Activated CD4-positive, alpha-beta T cell treated with anti-CD3 and anti-CD28 coated beads, Interleukin-2, Interleukin-6, amounts not matched to agents 100 ng/mL and 50 ng/mL, durations not matched to agents 16 hours and 8 hours (primary cell): ENCODE results near the gene PDXDC1.
"Not testable (repeated sequence)": the region's sequence is repeated elsewhere in the genome, so short reads cannot be mapped to it uniquely, and the experiment has no call there.

Source experiments
- DNase-seq: peaks from one replicate; pipeline ENCODE4 v3.0.0-alpha.2; 2020

Gene PDXDC1

DNA sequence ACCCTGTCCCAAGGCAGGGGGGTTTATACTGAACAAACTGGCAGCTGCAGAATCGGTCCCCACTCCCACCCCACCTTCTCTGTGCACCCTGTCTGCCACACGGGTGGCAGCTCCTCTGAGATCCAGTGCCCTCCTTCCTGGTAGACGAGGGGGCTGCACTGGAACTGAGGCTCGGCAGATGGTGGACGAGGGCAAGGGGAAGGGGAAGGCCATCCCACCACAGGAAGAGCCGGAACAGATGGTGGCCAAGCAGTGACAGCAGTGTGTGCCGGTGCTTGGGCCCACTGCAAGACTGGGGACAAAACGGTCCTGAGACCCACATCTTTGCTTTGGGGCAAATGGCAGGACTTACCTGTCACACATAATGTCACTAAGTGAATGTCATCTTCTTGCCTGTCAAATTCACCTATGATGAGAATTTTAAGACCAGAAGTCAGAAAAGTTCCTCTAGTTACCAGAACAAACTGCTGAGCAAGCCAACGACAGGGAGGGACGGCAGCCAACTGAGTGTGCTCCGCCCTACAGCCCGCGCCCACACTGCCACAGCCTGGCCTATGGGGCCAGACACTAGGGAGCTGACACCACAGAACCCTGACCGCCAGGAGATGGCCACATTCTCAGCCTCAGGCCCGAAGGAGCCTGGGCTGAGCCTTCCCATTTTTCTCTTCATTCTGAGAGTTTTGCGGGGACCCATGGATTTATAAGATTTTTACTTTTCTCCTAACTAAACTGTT is 66.6 kb downstream of the PDXDC1 start:
- no peak for DNase-seq

DNA sequence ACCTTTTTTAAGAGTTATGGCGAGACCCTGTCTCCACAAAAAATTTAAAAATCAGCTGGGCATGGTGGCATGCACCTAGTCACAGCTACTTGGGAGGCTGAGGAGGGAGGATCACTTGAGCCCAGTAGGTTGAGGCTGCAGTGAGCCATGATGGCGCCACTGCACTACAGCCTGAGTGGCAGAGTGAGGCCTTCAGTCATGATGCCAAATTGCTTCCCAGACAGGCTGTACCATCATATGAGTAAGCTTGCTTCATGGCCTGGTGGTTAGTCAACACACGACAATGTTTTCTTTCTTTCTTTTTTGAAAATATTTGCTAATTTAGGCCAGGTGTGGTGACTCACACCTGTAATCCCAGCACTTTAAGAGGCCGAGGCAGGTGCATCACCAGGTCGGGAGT is 68.5 kb downstream of the PDXDC1 start:
- DNase-seq = no peak

DNA sequence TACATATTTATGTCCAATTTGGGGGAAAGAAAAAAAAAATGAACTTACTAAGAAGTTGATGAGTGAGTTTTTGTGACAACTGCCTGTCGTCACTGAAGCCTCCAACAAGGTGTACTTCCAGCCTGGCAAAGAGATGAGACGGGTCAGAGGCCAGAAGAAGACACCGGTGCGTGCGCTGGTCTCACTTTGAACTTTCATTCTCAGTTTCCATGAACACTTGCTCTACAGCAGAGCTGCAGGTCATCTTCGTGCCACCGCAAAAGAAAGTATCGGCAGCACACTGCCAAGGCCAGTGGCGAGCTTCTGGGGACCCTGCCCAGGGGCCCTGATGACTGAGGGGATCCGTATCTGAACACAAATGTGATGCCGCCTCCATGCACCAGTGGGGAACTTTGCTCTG is 69.5 kb downstream of the PDXDC1 start:
- no peak for DNase-seq

DNA sequence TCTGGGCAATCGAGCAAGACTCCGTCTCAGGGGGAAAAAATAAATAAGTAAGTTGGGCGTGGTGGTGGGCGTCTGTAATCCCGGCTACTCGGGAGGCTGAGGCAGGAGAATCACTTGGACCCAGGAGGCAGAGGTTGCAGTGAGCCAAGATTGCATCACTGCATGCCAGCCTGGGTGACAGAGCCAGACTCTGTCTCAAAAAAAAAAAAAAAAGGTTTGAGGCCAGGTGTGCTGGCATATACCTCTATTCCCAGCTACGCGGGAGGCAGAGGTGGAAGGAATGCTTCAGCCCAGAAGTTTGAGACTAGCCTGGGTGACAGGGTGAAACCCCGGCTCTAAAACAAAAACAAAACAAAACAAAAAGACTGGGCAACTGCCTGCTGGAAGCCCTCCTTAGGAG is 70.4 kb downstream of the PDXDC1 start:
- DNase-seq = not testable (repeated sequence)

DNA sequence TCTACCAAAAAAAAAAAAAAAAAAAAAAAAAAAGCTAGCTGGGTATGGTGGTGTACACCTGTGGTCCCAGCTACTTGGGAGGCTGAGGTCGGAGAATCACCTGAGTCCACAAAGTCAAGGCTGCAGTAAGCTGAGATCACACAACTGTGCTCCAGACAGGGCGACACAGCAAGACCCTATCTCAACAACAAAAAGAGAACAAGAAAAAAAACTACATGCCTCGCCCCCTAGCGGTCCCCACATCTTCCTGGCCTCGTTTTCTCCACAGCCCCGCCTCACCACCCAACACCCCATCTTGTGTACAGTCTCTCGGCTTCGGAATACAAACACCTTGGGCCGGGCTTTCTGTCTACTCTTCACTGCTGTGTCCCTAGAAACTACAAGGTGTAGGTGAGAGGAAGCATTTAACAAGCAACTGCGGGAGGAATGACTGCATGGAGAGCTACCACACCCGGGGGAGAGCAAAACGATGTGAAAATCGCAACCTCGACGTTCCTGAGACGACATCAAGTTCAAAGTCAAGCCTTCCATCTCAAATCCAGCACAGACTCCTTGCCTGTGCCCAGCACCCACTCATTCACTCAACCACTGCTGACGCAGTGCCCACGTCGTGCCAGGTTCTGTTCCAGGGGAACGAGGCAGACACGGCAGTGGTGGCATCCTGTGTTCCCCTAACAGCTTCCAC is 72.0 kb downstream of the PDXDC1 start:
- no peak for DNase-seq

DNA sequence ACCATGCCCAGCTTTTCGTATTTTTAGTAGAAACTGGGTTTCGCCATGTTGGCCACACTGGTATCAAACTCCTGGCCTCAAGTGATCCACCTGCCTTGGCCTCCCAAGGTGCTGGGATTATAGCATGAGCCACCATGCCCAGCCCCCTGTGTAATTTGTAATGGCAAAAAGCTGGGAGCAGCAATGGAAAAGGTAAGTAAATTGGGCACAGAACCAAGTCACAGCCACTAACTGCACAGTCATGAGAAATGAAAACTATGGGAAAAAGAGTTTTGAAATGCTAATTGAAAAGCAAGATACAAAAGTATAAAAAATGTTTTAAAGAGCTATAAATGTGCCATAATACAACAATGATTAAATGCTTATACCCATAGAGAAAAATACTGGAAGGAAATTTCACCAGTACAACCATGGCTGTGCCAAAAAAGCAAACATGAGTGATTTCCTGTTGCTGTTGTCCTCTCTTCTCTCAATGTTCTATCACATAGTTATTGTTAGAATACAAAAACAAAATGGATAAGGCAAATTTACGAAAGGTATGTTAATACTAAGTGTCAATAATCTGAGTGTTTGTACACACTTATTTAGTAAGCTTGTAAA is 74.9 kb downstream of the PDXDC1 start:
- no peak for DNase-seq

DNA sequence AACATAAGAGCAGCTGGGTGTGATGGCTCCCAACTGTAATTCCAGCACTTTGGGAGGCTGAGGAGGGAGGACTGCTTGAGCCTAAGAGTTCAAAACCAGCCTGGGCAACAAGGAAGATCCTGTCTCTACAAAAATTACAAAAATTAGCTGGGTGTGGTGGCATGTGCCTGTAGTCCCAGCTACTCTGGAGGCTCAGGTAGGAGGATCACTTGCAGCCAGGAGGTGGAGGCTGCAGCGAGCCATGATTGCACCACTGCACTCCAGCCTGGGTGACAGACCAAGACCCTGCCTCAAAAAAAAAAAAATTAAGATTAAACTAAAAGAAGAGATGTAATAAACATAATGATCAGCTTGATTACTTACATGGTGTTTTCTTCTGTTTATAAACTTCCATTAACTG is 75.6 kb downstream of the PDXDC1 start:
- DNase-seq = not testable (repeated sequence)

DNA sequence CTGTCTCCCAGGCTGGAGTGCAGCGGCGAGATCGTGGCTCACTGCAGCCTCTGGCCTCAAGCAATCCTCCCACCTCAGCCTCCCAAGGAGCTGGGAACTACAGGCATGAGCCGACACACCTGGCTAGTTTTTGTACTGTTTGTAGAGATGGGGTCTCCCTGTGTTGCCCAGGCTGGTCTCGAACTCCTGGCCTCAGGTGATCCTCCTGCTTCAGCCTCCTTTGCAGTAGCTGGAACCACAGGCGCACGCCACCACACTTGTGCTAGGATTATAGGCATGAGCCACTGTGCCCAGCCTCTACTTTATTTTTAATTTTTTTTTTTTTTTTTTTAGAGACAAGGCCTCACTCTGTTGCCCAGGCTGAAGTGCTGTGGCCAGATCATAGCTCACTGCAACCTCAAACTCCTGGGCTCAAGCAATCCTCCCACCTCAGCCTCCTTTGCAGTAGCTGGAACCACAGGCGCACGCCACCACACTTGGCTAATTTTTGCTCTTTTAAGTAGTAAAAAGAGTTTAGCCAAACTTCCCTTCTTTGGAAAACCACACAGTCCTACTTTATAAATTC is 76.6 kb downstream of the PDXDC1 start:
- DNase-seq = no peak

DNA sequence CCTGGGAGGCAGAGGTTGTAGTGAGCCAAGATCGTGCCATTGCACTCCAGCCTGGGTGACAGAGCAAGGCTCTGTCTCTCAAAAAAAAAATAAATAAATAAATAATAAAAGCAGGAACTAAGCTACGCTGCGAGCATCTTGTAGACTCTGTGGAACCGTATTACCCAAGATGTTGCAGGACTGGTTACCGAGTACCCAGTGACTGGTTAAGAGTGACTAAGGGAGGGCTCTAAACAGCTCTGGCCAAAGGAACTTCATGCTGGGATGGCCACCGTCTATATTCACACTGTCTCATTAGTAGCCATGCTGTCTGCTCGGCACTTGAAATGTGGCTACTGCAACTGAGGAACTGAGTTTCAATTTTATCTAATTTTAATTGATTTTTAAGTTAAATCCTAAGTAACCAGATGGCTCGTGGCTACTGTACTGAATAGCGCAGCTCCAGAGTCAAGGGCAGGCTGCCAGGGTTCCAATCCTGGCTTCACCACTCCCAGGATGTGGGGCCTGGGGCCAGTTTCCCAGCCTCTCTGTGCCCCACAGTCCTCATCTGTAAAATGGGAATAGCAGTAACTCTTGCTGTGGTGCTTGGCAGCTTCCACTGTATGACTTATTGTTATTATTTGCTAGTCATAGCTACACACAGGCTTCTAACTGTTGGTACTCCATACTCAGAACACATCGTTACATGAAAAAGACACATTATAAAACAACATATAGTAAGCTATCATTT is 78.1 kb downstream of the PDXDC1 start:
- DNase-seq = no peak

DNA sequence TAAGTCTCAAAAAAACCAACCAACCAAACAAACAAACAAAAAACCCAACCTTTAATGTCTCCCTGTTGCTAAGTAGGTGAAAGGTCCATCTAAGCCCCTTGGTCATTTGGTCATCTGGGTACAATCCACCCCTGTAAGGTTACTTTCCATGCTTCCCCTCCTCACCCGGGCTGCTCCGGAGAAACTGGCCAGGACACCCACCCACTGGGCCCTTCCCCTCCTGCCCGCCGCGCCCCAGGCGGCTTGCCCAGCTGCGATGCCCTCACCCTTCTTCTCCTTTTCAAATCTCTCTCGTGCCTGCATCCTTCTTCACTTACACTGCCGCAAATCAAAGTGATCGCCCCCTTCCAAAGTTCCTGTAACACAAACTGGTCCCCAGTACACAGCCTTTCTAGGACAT is 79.1 kb downstream of the PDXDC1 start:
- DNase-seq = no peak

DNA sequence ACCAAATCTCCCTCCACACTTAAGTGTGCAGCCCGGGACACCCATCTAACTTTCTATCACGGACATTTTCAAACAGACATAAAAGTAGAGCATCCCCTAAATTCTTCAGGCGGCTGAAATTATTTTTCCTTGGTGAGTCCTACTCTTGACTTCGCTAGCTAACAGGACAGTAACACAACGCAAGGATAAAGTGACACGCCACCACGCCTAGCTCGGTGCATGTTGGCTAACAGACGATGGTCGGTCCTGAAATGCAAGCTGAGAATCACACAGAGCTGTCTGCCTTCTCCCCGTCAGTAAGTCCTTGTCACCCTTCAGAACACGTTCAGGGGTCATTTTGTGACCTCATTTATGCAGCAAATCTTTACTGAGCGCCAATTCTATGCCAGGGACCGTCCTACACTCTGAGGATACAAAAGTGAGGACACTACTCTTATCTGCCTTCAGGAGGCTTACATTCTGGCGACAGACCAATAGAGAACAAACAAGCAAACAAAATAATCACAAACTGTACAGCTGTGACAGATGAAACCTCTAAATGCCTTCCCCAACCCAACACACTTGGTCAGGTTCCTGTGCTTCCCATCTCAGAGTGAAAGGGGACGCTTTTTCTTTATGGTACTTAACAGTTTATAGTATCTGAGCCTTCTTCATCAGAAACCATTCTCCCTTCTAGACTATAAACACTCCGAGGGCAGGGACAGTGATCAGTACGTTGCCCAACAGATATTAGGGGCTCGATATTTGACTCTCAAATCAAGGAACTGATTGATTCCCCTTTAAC is 79.7 kb downstream of the PDXDC1 start:
- DNase-seq = no peak

DNA sequence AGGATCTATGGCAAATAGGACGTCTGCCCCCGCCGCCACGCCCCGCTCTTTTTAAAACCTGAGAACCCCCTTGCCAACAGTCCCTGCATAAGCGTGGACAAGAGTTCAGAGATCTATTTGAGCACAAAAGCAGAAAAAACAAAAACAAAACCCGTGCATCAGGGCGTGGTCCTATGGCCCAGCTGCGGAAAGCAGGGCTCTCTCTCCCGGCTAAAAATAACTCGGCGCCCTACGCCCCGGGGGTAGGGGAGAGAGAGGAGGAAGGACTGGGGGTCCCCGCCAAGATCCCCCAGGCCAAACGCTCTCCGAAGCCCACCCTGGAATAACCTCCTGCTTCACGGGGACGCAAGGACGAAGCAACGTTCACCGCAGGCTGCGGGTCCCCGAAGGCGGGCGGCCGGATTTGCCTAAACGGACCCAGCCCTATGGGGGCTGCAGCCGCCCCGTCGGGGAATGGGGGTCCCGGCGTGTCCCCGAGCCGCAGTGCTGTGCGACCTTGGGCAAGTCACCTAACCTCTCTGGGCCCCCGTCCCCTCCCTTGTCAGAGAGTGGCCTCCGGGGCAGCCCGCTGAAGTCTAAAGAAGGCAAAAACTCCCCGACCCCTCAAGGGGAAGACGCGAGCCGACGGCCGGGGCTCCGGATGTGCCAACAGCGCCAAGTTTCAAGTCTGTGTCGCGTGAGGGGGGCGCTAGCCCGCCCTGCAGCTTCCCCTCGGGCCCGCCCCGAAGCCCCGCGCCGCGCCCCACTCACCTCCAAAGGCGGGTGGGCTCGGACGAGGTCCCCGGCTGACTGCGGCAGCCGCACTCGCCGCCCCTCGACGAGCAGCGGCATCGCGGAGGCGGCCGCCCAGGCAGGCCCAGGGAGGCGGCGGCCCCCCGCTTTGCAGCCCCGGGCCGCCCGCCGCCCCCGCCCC is 80.6 kb downstream of the PDXDC1 start:
- DNase-seq = peak; percentile 66

DNA sequence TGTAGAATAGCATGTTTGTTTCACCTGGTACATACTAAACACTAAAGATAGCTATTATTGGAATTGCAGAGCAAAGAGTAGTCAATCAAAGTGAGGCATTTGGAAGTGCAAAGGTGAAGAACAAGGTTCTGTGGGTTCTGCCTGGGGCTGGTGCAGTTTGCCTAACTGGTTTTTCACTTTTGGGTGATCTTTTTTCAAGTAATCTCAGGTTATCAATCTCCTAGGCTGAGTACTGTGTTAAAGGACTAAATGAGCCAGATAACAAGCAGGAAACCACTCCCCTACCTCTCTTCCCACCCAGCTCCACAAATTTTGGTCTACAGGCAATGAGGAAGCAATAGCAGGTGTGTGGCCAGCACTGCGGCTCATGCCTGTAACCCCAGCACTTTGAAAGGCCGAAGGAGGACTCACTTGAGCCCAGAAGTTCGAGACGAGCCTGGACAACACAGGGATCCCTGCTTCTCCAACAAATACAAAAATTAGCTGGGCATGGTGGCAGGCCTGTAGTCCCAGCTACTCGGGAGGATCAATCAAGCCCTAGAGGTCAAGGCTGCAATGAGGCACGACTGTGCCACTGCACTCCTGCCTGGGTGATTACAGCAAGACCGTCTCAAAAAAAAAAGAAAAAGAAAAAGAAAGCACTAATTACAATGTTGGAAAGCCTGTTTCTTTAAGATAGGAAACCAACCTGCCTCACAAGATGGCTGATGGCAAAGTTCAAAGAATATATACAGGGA is 83.0 kb downstream of the PDXDC1 start:
- no peak for DNase-seq

DNA sequence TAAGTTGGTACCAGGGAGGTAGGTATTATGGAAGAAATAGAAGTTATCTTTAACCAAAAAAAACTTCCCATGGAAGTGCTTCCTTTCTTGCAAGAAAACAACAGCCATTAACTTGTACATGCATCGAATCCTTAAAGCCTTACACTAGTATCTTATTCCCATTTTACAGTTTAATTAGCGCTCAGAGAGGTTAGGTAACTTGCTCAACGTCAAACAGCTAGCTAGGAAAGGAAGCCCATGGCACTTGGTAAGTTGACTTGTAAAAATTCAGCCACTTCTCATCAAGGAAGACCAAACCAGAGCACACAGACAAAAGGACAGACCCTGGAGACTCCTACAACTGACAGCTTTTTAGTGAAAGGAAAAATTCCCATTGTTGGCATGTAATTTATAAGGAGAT is 84.5 kb downstream of the PDXDC1 start:
- no peak for DNase-seq

DNA sequence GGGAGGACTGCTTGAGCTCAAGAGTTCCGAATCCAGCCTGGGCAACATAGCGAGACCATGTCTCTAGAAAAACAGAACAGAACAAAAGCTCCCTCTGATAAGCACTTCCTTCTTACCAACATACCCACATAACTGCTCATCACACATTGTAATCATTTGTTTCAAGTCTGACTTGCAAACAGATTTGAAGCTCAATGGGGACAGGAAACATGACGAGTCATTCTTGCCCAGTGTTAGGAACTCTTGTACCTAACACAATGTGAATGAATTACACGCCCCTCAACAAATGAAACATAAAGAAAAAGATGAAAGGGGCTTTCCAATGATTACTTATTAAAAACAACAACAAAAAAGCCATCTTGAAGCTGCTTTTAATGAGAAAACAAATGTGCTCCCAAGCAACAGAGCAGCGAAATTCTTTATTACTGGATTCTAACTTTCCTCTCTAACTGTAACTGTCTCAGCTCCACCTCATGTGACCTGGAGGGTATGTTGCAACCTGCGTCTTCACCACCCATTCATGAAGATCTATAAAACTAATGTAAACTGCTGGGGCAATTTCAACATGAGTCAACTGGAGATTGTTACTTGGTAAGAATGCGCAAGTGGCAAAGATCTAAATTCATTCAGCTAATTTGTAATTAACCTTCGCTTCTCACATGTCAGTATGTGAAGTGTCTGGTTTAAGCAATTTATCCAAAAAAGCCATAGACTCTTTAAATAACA is 87.4 kb downstream of the PDXDC1 start:
- peak; percentile 52 for DNase-seq

DNA sequence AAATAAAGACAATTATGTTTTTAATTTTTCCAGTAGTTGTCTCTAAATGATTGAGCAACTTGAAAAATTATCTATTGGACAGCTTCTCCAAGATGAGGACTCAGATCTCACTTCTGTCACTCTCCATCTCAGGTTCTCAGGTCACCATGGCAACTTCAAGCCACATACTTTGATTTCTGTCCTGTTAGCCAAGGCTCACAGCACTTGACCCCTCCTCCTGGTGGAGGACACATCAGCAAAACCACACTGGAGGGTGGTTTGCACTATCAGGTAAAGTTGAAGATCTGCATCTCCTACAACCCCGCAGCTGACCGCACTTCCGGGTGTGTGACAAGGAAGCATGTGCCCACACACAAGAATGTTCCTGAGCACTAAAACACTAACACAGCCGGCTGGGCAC is 91.1 kb downstream of the PDXDC1 start:
- not testable (repeated sequence) for DNase-seq

DNA sequence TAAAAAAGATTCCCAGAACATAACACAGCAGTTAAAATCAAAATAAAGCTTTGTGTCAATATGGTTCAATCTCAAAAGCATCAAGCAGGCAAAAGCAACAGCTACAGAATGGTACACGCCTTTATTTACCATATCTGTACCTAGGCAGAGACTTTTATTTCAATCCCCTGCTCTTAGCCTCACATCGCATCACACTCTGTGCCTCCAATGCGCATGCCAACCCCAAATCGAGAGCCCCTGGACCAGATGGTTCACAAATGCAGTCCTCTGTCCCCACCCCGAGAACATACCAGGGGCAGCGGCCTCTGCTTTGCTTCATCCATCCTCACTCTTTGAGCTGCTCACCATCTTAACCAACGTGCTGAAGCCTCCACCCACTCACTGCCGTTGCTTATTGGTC is 91.9 kb downstream of the PDXDC1 start:
- DNase-seq = not testable (repeated sequence)

DNA sequence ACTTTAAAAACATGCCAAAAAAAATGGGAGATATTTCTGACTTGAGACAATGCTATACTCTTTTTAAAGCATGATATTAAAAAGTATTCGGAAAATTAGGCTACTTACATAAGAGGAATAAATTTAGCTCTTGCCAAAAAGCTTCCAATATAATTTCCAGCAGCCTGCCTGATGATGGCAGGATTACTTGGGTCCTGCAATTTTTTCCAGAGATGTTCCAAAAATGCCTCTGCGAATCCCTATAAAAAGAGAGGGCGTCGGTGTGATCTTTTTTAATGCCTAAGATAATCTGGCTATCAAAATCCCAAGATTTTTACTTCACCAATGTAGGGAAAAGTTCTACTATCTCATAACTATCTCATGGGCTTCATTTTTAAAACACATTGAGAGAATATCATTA is 96.2 kb downstream of the PDXDC1 start:
- not testable (repeated sequence) for DNase-seq

DNA sequence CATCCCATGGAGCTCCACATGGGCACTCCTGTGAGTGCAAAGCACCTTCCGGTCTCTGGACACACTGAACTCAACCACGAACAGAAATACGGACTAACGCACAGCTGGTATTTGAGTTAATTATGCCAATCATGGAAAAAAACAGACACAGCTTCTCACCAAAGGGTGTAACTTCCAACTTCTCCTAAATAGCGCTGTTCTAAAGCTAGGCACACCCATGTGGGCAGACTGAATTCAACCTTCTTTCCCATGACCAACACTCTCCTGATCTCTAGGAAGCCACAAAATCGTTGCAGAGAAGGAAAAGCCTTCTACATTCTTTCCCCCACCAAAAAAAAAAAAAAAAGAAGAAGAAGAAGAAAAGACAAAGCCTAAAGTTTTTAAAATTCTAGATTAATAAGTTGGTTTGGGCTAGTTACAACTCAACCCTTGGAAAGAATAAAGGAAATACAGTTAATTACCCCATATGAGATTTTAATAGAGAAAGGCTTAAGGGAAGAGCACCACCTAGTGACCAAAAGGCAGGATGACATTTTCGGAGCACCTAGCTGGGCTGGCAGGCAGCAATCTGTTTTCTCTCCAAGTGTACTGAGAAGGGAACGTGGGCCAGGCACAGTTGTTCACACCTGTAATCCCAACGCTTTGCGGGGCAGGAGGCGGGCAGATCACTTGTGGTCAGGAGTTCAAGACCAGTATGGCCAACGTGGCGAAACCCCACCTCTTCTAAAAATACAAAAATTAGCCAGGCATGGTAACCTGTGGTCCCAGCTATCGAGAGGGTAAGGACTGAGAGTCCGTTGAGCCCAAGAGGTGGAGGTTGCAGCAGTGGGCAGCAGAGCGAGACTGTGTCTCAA is 97.3 kb downstream of the PDXDC1 start:
- not testable (repeated sequence) for DNase-seq
